HG02623 (cell line): Measurements from ENCODE around the gene RAB23.
"Not testable (repeated sequence)": the region's sequence is repeated elsewhere in the genome, so short reads cannot be mapped to it uniquely, and the experiment has no call there.

Source experiments
- ATAC-seq: cut with Tn5 transposase; IDR thresholded peaks from one replicate; pipeline ENCODE4 v1.9.1; 2021; ENCODE audit warnings: moderate library complexity; ENCODE audit not compliant: unreplicated experiment

Gene RAB23

GRCh38 chr6:57243954-57244353, 21.8 kb upstream of the RAB23 start:
- no peak for ATAC-seq

- ATAC-seq = not testable (repeated sequence)
These were observed 21.4 kb upstream of the RAB23 start for GRCh38 chr6:57243526-57243925.

- ATAC-seq = no peak
These were observed 20.4 kb upstream of the RAB23 start for GRCh38 chr6:57242505-57242904.

GRCh38 chr6:57226221-57226620, 4.1 kb upstream of the RAB23 start:
- no peak for ATAC-seq

GRCh38 chr6:57224769-57225515, 2.8 kb upstream of the RAB23 start:
- ATAC-seq = no peak

GRCh38 chr6:57222743-57223077, 603 bp upstream of the RAB23 start:
- no peak for ATAC-seq

- ATAC-seq = peak; percentile 48
These were observed 744 bp downstream of the RAB23 start for GRCh38 chr6:57221191-57221935.

GRCh38 chr6:57220083-57220703, 1.9 kb downstream of the RAB23 start:
- no peak for ATAC-seq

- no peak for ATAC-seq
These were observed 4.8 kb downstream of the RAB23 start for GRCh38 chr6:57217270-57217669.

- ATAC-seq = no peak
These were observed 5.6 kb downstream of the RAB23 start for GRCh38 chr6:57216235-57217101.

GRCh38 chr6:57215260-57215659, 6.8 kb downstream of the RAB23 start:
- no peak for ATAC-seq

GRCh38 chr6:57210060-57210459, 12.0 kb downstream of the RAB23 start:
- no peak for ATAC-seq

GRCh38 chr6:57209030-57209429, 13.1 kb downstream of the RAB23 start:
- no peak for ATAC-seq

GRCh38 chr6:57207872-57208271, 14.2 kb downstream of the RAB23 start:
- ATAC-seq = no peak

- ATAC-seq = no peak
These were observed 15.0 kb downstream of the RAB23 start for GRCh38 chr6:57207141-57207540.

- no peak for ATAC-seq
These were observed 16.4 kb downstream of the RAB23 start for GRCh38 chr6:57205550-57206328.

- no peak for ATAC-seq
These were observed 20.4 kb downstream of the RAB23 start for GRCh38 chr6:57201718-57202117.

- ATAC-seq = no peak
These were observed 23.0 kb downstream of the RAB23 start for GRCh38 chr6:57198926-57199636.

GRCh38 chr6:57195457-57195856, 26.6 kb downstream of the RAB23 start:
- no peak for ATAC-seq

GRCh38 chr6:57193177-57193576, 28.9 kb downstream of the RAB23 start:
- no peak for ATAC-seq
